ENCODE results near the gene CBFA2T3.

Gene CBFA2T3

GRCh38 chr16:88879788-88880055, 97.3 kb downstream of the CBFA2T3 start:
- Histone ChIP-seq H3K9me3 (ENCODE audit: insufficient read depth, low read depth, low read length) (no peaks in the 10 kb centered on the region), H3K4me2 (ENCODE audit: low read depth, low read length, poor library complexity, severe bottlenecking) (no peak overlapping the region), H3K9me2 (replicated peaks; ENCODE audit: low read depth, low read length) (no peaks in the 10 kb centered on the region), H3K36me3 (ENCODE audit: insufficient read depth, low read length) (peaks cover 53% of the 10 kb centered on the region; the same call in 1 of the 2 replicates), H3K9ac (ENCODE audit: low read depth, low read length, poor library complexity, severe bottlenecking) (no peak overlapping the region), H2AFZ (ENCODE audit: low read length) (no peak overlapping the region), H4K20me1 (ENCODE audit: insufficient read depth, low read length, poor library complexity, severe bottlenecking) (no peaks in the 10 kb centered on the region), H3K4me1 (ENCODE audit: insufficient read depth, low read length, poor library complexity, severe bottlenecking) (no peaks in the 10 kb centered on the region), H3K79me2 (ENCODE audit: insufficient read depth, low read length) (no peaks in the 10 kb centered on the region), H3K4me3 (ENCODE audit: low read length, poor library complexity, severe bottlenecking) (no peak overlapping the region), H3K27me3 (ENCODE audit: insufficient read depth, low read length, poor library complexity, severe bottlenecking) (no peaks in the 10 kb centered on the region), H3F3A (ENCODE audit: low read depth) (no peaks in the 10 kb centered on the region)
- no peak for TF ChIP-seq CTCF (conservative IDR thresholded peaks at IDR 0.05; ENCODE audit: low read length)
- no peak for TF ChIP-seq EZH2phosphoT487 (IDR thresholded peaks at IDR 0.05; ENCODE audit: borderline replicate concordance)

DNA sequence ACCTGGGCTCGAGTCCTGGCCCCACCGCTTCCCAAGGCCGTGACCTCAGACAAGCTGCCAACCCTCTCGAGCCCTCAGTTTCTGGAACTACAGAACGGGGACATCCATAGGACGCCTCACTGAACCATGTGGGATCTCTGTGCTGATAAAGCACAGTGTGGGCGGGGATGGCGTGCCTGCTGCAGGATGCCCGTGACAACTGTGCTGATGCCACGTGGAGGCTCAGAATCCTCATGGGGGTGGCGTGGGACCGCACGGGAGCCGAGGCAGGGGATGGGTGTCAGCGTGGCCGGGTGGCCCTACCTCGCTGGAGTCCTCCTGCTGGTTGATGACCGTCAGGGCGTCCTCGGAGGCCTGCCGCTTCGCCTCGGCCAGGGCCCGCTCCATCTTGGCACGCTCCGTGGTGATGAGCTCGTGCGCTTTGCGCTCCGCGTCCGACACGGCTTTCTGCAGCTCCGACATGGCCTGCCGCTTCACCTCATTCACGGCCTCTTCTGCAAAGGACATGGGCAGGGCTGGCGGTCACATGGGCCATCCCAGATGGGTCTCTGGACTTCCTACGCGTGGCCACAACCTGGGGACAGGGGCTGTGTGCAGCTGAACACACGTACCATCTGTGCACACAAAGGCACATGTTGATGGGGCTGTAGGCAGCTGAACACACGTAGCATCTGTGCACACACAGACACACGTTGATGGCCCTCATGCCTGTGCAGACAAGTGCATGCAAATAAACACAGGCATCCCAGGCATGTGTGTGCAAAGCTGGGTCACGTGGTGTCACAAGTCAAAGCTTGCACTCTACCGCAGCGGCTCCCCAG, 97.8 kb downstream of the CBFA2T3 start:
- H3K9ac ChIP-seq (ENCODE audit: low read depth, low read length, poor library complexity, severe bottlenecking) = no peak overlapping the region
- H3K27me3 ChIP-seq (ENCODE audit: insufficient read depth, low read length, poor library complexity, severe bottlenecking) = no peaks in the 10 kb centered on the region
- H3K9me3 ChIP-seq (ENCODE audit: insufficient read depth, low read depth, low read length) = no peaks in the 10 kb centered on the region
- no peak for TF ChIP-seq CTCF (conservative IDR thresholded peaks at IDR 0.05; ENCODE audit: low read length)
- TF ChIP-seq EZH2phosphoT487 (IDR thresholded peaks at IDR 0.05; ENCODE audit: borderline replicate concordance) = no peak
- no peak overlapping the region for H3K4me2 ChIP-seq (ENCODE audit: low read depth, low read length, poor library complexity, severe bottlenecking)
- no peaks in the 10 kb centered on the region for H3K79me2 ChIP-seq (ENCODE audit: insufficient read depth, low read length)
- H3K36me3 ChIP-seq (ENCODE audit: insufficient read depth, low read length) = peaks cover 49% of the 10 kb centered on the region; the same call in 1 of the 2 replicates
- no peaks in the 10 kb centered on the region for H4K20me1 ChIP-seq (ENCODE audit: insufficient read depth, low read length, poor library complexity, severe bottlenecking)
- H3K9me2 ChIP-seq (replicated peaks; ENCODE audit: low read depth, low read length) = no peaks in the 10 kb centered on the region
- H3F3A ChIP-seq (ENCODE audit: low read depth) = no peaks in the 10 kb centered on the region
- H3K4me3 ChIP-seq (ENCODE audit: low read length, poor library complexity, severe bottlenecking) = no peak overlapping the region
- H2AFZ ChIP-seq (ENCODE audit: low read length) = no peak overlapping the region
- no peaks in the 10 kb centered on the region for H3K4me1 ChIP-seq (ENCODE audit: insufficient read depth, low read length, poor library complexity, severe bottlenecking)

DNA sequence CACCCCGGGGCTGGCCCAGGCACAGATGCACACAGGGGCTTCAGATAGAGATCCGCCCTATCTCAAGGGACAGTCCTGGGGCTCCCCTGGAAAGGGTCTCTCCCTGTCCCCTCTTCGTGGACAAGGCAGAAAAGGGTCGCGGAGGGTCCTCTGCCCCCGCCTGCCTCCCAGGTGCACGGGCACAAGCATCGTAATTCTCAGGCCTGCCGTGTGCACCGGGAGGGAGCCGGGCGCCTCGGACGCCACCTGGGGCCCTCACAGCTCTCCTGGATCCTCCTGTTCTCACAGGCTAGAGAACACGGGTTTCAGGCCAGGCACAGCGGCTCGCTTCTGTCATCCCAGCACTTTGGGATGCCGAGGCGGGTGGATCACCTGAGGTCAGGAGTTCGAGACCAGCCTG, 98.7 kb downstream of the CBFA2T3 start:
- no peak overlapping the region for H3K4me3 ChIP-seq (ENCODE audit: low read length, poor library complexity, severe bottlenecking)
- no peak overlapping the region for H3K9ac ChIP-seq (ENCODE audit: low read depth, low read length, poor library complexity, severe bottlenecking)
- no peaks in the 10 kb centered on the region for H3K9me2 ChIP-seq (replicated peaks; ENCODE audit: low read depth, low read length)
- H3K9me3 ChIP-seq (ENCODE audit: insufficient read depth, low read depth, low read length) = no peaks in the 10 kb centered on the region
- no peaks in the 10 kb centered on the region for H3K79me2 ChIP-seq (ENCODE audit: insufficient read depth, low read length)
- H3K36me3 ChIP-seq (ENCODE audit: insufficient read depth, low read length) = peaks cover 42% of the 10 kb centered on the region; the same call in 1 of the 2 replicates
- H2AFZ ChIP-seq (ENCODE audit: low read length) = no peak overlapping the region
- no peaks in the 10 kb centered on the region for H3F3A ChIP-seq (ENCODE audit: low read depth)
- no peak for TF ChIP-seq EZH2phosphoT487 (IDR thresholded peaks at IDR 0.05; ENCODE audit: borderline replicate concordance)
- TF ChIP-seq CTCF (conservative IDR thresholded peaks at IDR 0.05; ENCODE audit: low read length) = no peak
- H3K4me1 ChIP-seq (ENCODE audit: insufficient read depth, low read length, poor library complexity, severe bottlenecking) = no peaks in the 10 kb centered on the region
- H4K20me1 ChIP-seq (ENCODE audit: insufficient read depth, low read length, poor library complexity, severe bottlenecking) = no peaks in the 10 kb centered on the region
- no peak overlapping the region for H3K4me2 ChIP-seq (ENCODE audit: low read depth, low read length, poor library complexity, severe bottlenecking)
- H3K27me3 ChIP-seq (ENCODE audit: insufficient read depth, low read length, poor library complexity, severe bottlenecking) = no peaks in the 10 kb centered on the region

All from Loucy (cell line).